MM.1S (cell line): Measurements from ENCODE around the gene MBOAT1.

Experiments
- DNase-seq: peaks from one replicate; pipeline ENCODE4 v3.0.0-alpha.2; 2015
- H2AFZ ChIP-seq: fragments of 300-600 bp; sonication (generic); 2 replicates; pipeline ENCODE4 v1.6.0; 2016; ENCODE audit warnings: antibody characterized with exemption, low read length
- H3F3A ChIP-seq: fragments of 300-600 bp; sonication (generic); 2 replicates; pipeline ENCODE4 v1.6.1; 2016; ENCODE audit warnings: mild to moderate bottlenecking, antibody characterized with exemption, low read length, moderate library complexity, mixed read lengths; ENCODE audit not compliant: insufficient read depth
- H3K27ac ChIP-seq: fragments of 300-600 bp; sonication (generic); 2 replicates; pipeline ENCODE4 v1.5.1; 2016; ENCODE audit warnings: mild to moderate bottlenecking, low read length
- H3K27me3 ChIP-seq: fragments of 300-600 bp; sonication (generic); replicated peaks from 2 replicates; pipeline ENCODE4 v1.6.0; 2016; ENCODE audit warnings: low read length; ENCODE audit not compliant: insufficient read depth
- H3K36me3 ChIP-seq: fragments of 300-600 bp; sonication (generic); replicated peaks from 2 replicates; pipeline ENCODE4 v1.6.1; 2016; ENCODE audit warnings: mild to moderate bottlenecking, low read length, mixed read lengths; ENCODE audit not compliant: insufficient read depth
- H3K4me1 ChIP-seq: fragments of 300-600 bp; sonication (generic); 2 replicates; pipeline ENCODE4 v1.6.1; 2016; ENCODE audit warnings: low read length, mixed read lengths
- H3K4me2 ChIP-seq: fragments of 300-600 bp; sonication (generic); 2 replicates; pipeline ENCODE4 v1.6.0; 2016; ENCODE audit warnings: low read depth, low read length
- H3K4me3 ChIP-seq: fragments of 300-600 bp; sonication (generic); 2 replicates; pipeline ENCODE4 v1.5.1; 2016; ENCODE audit warnings: low read length, mixed read lengths
- H3K79me2 ChIP-seq: fragments of 300-600 bp; sonication (generic); 2 replicates; pipeline ENCODE4 v1.6.1; 2016; ENCODE audit warnings: mixed run types, low read length, mixed read lengths
- H3K9ac ChIP-seq: fragments of 300-600 bp; sonication (generic); 2 replicates; pipeline ENCODE4 v1.6.1; 2016; ENCODE audit warnings: low read length, mixed read lengths
- H3K9me2 ChIP-seq: fragments of 300-600 bp; sonication (generic); replicated peaks from 2 replicates; pipeline ENCODE4 v1.6.1; 2016; ENCODE audit warnings: mild to moderate bottlenecking, low read length, mixed read lengths; ENCODE audit not compliant: insufficient read depth
- H3K9me3 ChIP-seq: fragments of 300-600 bp; sonication (generic); replicated peaks from 2 replicates; pipeline ENCODE4 v1.6.1; 2016; ENCODE audit warnings: mild to moderate bottlenecking, low read length, mixed read lengths; ENCODE audit not compliant: insufficient read depth
- H4K20me1 ChIP-seq: fragments of 300-600 bp; sonication (generic); 2 replicates; pipeline ENCODE4 v1.6.1; 2016; ENCODE audit warnings: mild to moderate bottlenecking, low read length, moderate library complexity, mixed read lengths; ENCODE audit not compliant: insufficient read depth
- CTCF ChIP-seq: fragments of 300-600 bp; sonication (generic); IDR thresholded peaks from 2 replicates; pipeline ENCODE4 v1.5.1; 2016; ENCODE audit warnings: antibody characterized with exemption, low read length, mixed read lengths
- EZH2 ChIP-seq: fragments of 300-600 bp; sonication (generic); optimal IDR thresholded peaks from 2 replicates; pipeline ENCODE3; 2017; ENCODE audit warnings: low read depth, mild to moderate bottlenecking, antibody characterized with exemption, low read length, mixed read lengths
- EZH2phosphoT487 ChIP-seq: fragments of 300-600 bp; sonication (generic); IDR thresholded peaks from 2 replicates; pipeline ENCODE4 v1.6.1; 2018; ENCODE audit warnings: antibody characterized with exemption, low read length

Gene MBOAT1

GRCh38 chr6:20156824-20157223, 55.4 kb downstream of the MBOAT1 start:
- no peak overlapping the region for H3K4me3 ChIP-seq
- no peak overlapping the region for H2AFZ ChIP-seq
- no peaks in the 10 kb centered on the region for H3K36me3 ChIP-seq
- no peak overlapping the region for H3K4me2 ChIP-seq
- peaks cover 85% of the 10 kb centered on the region for H3K79me2 ChIP-seq
- H3K9ac ChIP-seq = no peak overlapping the region
- H4K20me1 ChIP-seq = no peaks in the 10 kb centered on the region
- H3K27me3 ChIP-seq = no peaks in the 10 kb centered on the region
- no peaks in the 10 kb centered on the region for H3K4me1 ChIP-seq
- no peak for TF ChIP-seq EZH2
- H3K9me2 ChIP-seq = no peaks in the 10 kb centered on the region
- no peak for DNase-seq
- no peaks in the 10 kb centered on the region for H3F3A ChIP-seq
- no peaks in the 10 kb centered on the region for H3K9me3 ChIP-seq
- no peak overlapping the region for H3K27ac ChIP-seq

- TF ChIP-seq EZH2phosphoT487 (no peak), EZH2 (no peak), CTCF (no peak)
- Histone ChIP-seq H3K9ac (no peak overlapping the region), H3K36me3 (no peaks in the 10 kb centered on the region), H2AFZ (no peak overlapping the region), H3K4me2 (no peak overlapping the region), H3K27me3 (no peaks in the 10 kb centered on the region), H3K4me3 (no peak overlapping the region), H3K79me2 (peaks cover 71% of the 10 kb centered on the region), H4K20me1 (no peaks in the 10 kb centered on the region), H3F3A (no peaks in the 10 kb centered on the region), H3K9me3 (no peaks in the 10 kb centered on the region), H3K4me1 (no peaks in the 10 kb centered on the region), H3K9me2 (no peaks in the 10 kb centered on the region), H3K27ac (no peak overlapping the region)
- no peak for DNase-seq
Observed at GRCh38 chr6:20154753-20155152, 57.5 kb downstream of the MBOAT1 start.

- Histone ChIP-seq H3K27me3 (no peaks in the 10 kb centered on the region), H4K20me1 (no peaks in the 10 kb centered on the region), H3K9me2 (no peaks in the 10 kb centered on the region), H3K27ac (no peak overlapping the region), H3K9ac (no peak overlapping the region), H3K4me3 (no peak overlapping the region), H3K79me2 (peaks cover 56% of the 10 kb centered on the region), H3K36me3 (no peaks in the 10 kb centered on the region), H3K9me3 (no peaks in the 10 kb centered on the region), H3K4me2 (no peak overlapping the region), H2AFZ (no peak overlapping the region), H3F3A (no peaks in the 10 kb centered on the region), H3K4me1 (no peaks in the 10 kb centered on the region)
- DNase-seq = no peak
- TF ChIP-seq EZH2 = no peak
- TF ChIP-seq EZH2phosphoT487 = no peak
- no peak for TF ChIP-seq CTCF
Observed at GRCh38 chr6:20153194-20153593, 59.1 kb downstream of the MBOAT1 start.

- Histone ChIP-seq H3F3A (no peaks in the 10 kb centered on the region), H3K9me2 (no peaks in the 10 kb centered on the region), H3K79me2 (peaks cover 12% of the 10 kb centered on the region), H3K4me2 (no peak overlapping the region), H2AFZ (no peak overlapping the region), H3K4me1 (no peaks in the 10 kb centered on the region), H3K27me3 (no peaks in the 10 kb centered on the region), H3K9ac (no peak overlapping the region), H3K9me3 (no peaks in the 10 kb centered on the region), H3K36me3 (no peaks in the 10 kb centered on the region), H4K20me1 (no peaks in the 10 kb centered on the region), H3K4me3 (no peak overlapping the region), H3K27ac (no peak overlapping the region)
- no peak for DNase-seq
- TF ChIP-seq CTCF = no peak
- no peak for TF ChIP-seq EZH2
- no peak for TF ChIP-seq EZH2phosphoT487
Observed at GRCh38 chr6:20148433-20148832, 63.8 kb downstream of the MBOAT1 start.
